Epidermal melanocyte (primary cell): Measurements from ENCODE around the gene TRNAU1AP.
A peak's percentile ranks its signal among the peaks of the same experiment; 100 is the strongest.
"Not testable (repeated sequence)": the region's sequence is repeated elsewhere in the genome, so short reads cannot be mapped to it uniquely, and the experiment has no call there.

Experiments used
- DNase-seq: peaks from one replicate; pipeline ENCODE4 v3.0.0; 2011; ENCODE audit warnings: low spot score; ENCODE audit not compliant: insufficient read length

TRNAU1AP gene

GRCh38 chr1:28577052-28577678 lies 24.3 kb downstream of the TRNAU1AP start:
- no peak for DNase-seq

- DNase-seq = no peak
These were observed 25.1 kb downstream of the TRNAU1AP start for GRCh38 chr1:28577738-28578536.

GRCh38 chr1:28578696-28579218 lies 25.9 kb downstream of the TRNAU1AP start:
- no peak for DNase-seq

GRCh38 chr1:28579401-28579800 lies 26.5 kb downstream of the TRNAU1AP start:
- DNase-seq = no peak

- DNase-seq = no peak
These were observed 28.0 kb downstream of the TRNAU1AP start for GRCh38 chr1:28580722-28581530.

GRCh38 chr1:28581531-28582247 lies 28.8 kb downstream of the TRNAU1AP start:
- DNase-seq = peak; percentile 92

GRCh38 chr1:28582248-28582615 lies 29.3 kb downstream of the TRNAU1AP start:
- peak; percentile 27 for DNase-seq

- not testable (repeated sequence) for DNase-seq
These were observed 33.9 kb downstream of the TRNAU1AP start for GRCh38 chr1:28586585-28587391.

- DNase-seq = no peak
These were observed 38.9 kb downstream of the TRNAU1AP start, which contains the start of gene RAB42 for GRCh38 chr1:28591708-28592320. TSS of gene RAB42 (plus strand) at chr1:28592265. CDS start at chr1:28592512, 247 bp downstream.

- DNase-seq = no peak
These were observed 39.6 kb downstream of the TRNAU1AP start for GRCh38 chr1:28592321-28593071.

- not testable (repeated sequence) for DNase-seq
These were observed 41.1 kb downstream of the TRNAU1AP start for GRCh38 chr1:28593988-28594356.

GRCh38 chr1:28594686-28595411 lies 42.0 kb downstream of the TRNAU1AP start:
- DNase-seq = not testable (repeated sequence)

- DNase-seq = no peak
These were observed 42.7 kb downstream of the TRNAU1AP start for GRCh38 chr1:28595412-28596191.

- not testable (repeated sequence) for DNase-seq
These were observed 43.4 kb downstream of the TRNAU1AP start for GRCh38 chr1:28596276-28596675.

- DNase-seq = peak; percentile 74
These were observed 48.8 kb downstream of the TRNAU1AP start for GRCh38 chr1:28601696-28602095.

- DNase-seq = peak; percentile 81
These were observed 49.9 kb downstream of the TRNAU1AP start for GRCh38 chr1:28602536-28603439.

GRCh38 chr1:28604411-28604810 lies 51.5 kb downstream of the TRNAU1AP start:
- DNase-seq = no peak
